NB4 (cell line): ENCODE results near the gene WSB1.

Experiments
- DNase-seq: peaks from one replicate; pipeline ENCODE4 v3.0.0; 2010; ENCODE audit warnings: low read depth
- H3K4me3 ChIP-seq: one replicate; pipeline ENCODE4 v1.5.1; 2011; ENCODE audit warnings: mild to moderate bottlenecking, low read depth, low read length, moderate library complexity
- CTCF ChIP-seq: IDR thresholded peaks from one replicate; pipeline ENCODE4 v1.5.1; 2012; ENCODE audit warnings: low read depth, low read length
- MYC ChIP-seq: IDR thresholded peaks from 2 replicates; pipeline ENCODE4 v1.6.1; 2011; ENCODE audit warnings: low read depth, low read length
- POLR2A ChIP-seq: IDR thresholded peaks from 2 replicates; pipeline ENCODE4 v1.6.1; 2011; ENCODE audit warnings: mild to moderate bottlenecking; ENCODE audit not compliant: insufficient read length; ENCODE audit errors: extremely low read depth
- TF ChIP-seq, protein P1 (sequence below): IDR thresholded peaks from 2 replicates; pipeline ENCODE4 v1.6.1; 2011; ENCODE audit warnings: low read depth, low read length

WSB1 gene

DNA sequence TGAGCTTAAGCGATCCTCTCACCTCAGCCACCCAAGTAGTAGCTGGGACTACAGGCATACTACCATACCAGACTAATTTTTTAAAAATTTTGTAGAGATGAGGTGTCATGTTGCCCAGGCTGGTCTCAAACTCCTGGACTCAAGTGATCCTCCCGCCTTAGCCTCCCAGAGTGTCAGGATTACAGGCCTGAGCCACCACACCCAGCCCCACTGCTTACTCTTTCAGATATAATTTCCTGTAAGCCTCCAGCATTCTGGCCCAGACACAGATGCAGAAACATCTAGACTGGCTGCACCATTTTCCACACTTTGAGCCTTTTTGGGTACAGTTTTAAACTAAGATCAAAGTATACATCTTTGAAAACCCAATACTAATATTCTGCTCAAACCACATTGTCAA lies 8.4 kb upstream of the WSB1 start:
- TF ChIP-seq MYC (no peak), POLR2A (no peak), CTCF (no peak)
- TF ChIP-seq, protein P1, sequence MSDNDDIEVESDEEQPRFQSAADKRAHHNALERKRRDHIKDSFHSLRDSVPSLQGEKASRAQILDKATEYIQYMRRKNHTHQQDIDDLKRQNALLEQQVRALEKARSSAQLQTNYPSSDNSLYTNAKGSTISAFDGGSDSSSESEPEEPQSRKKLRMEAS = no peak
- H3K4me3 ChIP-seq = no peak overlapping the region
- no peak for DNase-seq

DNA sequence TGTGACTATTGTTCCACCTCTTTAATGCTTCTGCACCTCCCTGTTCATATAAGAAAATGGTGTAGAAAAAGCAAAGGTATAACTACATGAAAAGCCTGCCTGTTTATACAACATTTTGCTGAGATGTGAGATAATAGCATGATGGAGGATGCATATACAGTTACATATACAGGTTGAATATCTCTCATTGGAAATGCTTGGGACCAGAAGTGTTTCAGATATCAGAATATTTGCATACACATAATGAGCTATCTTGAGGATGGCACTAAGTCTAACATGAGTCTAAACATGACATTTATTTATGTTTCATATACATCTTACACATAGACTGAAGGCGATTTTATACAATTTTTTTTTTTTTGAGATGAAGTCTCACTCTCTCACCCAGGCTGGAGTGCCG lies 5.7 kb upstream of the WSB1 start:
- TF ChIP-seq CTCF (no peak), POLR2A (no peak), MYC (no peak)
- TF ChIP-seq, protein P1 = no peak
- no peak for DNase-seq
- H3K4me3 ChIP-seq = no peak overlapping the region

DNA sequence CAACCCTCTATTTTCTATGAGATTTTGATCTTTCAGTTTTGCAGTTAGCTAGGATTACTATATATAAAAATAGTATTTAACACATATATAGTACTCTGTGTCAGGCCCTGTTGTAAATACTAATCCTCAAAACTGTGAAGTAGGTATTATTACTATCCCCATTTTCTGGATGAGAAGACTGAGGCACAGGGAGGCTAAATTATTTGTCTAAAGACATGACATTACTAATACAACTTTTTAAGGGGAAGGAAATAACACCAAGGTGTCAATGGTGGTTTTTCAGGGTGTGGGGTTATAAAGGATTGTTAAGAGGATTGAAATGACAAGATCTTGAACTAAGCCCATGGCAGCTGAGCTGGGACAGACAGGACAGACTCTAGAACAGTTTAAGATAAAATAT lies 4.1 kb upstream of the WSB1 start:
- H3K4me3 ChIP-seq = no peak overlapping the region
- TF ChIP-seq, protein P1 = no peak
- TF ChIP-seq POLR2A (no peak), CTCF (no peak), MYC (no peak)

DNA sequence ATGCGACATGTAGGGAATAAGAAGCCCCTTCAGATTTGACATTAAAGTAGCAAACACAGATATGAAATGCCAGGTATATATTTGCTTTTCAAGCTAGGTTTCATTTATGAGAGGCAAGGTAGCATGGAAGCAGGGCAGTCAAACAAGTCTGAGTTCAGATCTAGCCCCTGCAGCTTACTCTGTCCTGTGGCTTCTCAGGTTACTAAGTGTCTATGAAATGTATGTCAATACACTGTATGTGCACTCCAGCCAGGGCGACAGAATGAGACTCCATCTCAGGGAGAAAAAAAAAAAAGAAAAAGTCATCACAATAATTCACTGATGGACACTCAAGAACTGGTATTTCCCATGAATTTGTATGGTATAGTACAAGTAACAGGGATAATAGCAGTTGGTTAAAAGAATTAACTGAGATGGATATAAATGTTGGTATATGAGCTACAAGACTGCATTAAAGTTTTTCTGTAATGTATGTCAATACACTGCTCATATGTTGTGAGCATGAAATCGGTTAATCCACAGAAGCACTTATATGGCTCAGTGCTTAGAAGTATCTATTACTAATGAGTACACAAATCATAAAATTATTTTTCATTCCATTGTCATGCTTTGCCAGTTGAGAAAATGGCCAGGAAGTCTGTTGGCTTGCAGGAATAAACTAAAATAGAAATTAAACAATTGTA lies 2.9 kb upstream of the WSB1 start:
- TF ChIP-seq POLR2A = no peak
- no peak for TF ChIP-seq MYC
- no peak for TF ChIP-seq CTCF
- TF ChIP-seq, protein P1 = no peak
- no peak for DNase-seq
- H3K4me3 ChIP-seq = no peak overlapping the region

More for the DNA sequence above, 4.1 kb upstream of the WSB1 start:
- DNase-seq = no peak

GRCh38 chr17:27293359-27293897 lies 486 bp upstream of the WSB1 start:
- TF ChIP-seq CTCF = no peak
- TF ChIP-seq, protein P1 = no peak
- no peak for TF ChIP-seq POLR2A
- TF ChIP-seq MYC = no peak; the same call in 1 of the 2 replicates
- DNase-seq = no peak
- peak overlapping the region; percentile 49 for H3K4me3 ChIP-seq
